Activated B cell treated with CpG ODN at 0.5 μM for 24 hours (primary cell): ENCODE data around the gene ASTN2. TPM values are rescaled to one million over a fixed set of nuclear protein-coding genes. Genes with fewer than 3 reads are reported as not detected.

Source experiments
- ATAC-seq: fragments of 200-7000 bp; cut with Tn5 transposase; one replicate; pipeline ENCODE4 v1.10.0; 2021; ENCODE audit warnings: low read depth, mild to moderate bottlenecking, moderate library complexity
- CTCF ChIA-PET: fragments of 350-600 bp; sonication (Branson Sonifier 250); formaldehyde crosslinking; loops from one replicate; lab custom pipeline; 2021; ENCODE audit warnings: antibody characterized with exemption; lab: Charles Lee
- POLR2A ChIA-PET: fragments of 350-600 bp; sonication (Branson Sonifier 250); formaldehyde crosslinking; loops from one replicate; lab custom pipeline; 2021; ENCODE audit warnings: antibody characterized with exemption; lab: Charles Lee
- DNase-seq: peaks from one replicate; pipeline ENCODE4 v3.0.0; 2022
- H3K27ac Mint-ChIP-seq: one replicate; pipeline ENCODE4 v1.8.0; 2020; ENCODE audit warnings: mixed read lengths
- H3K27me3 Mint-ChIP-seq: one replicate; pipeline ENCODE4 v1.8.0; 2021; ENCODE audit warnings: mixed read lengths
- H3K36me3 Mint-ChIP-seq: one replicate; pipeline ENCODE4 v1.8.0; 2021; ENCODE audit warnings: low read depth, mixed read lengths
- H3K4me1 Mint-ChIP-seq: one replicate; pipeline ENCODE4 v1.8.0; 2021; ENCODE audit warnings: mixed read lengths
- H3K4me3 Mint-ChIP-seq: one replicate; pipeline ENCODE4 v1.8.0; 2020; ENCODE audit warnings: mild to moderate bottlenecking, mixed read lengths
- H3K9me3 Mint-ChIP-seq: one replicate; pipeline ENCODE4 v1.8.0; 2020; ENCODE audit warnings: mixed read lengths
- intact Hi-C: fragments of 100-400 bp; cut with micrococcal nuclease; formaldehyde crosslinking; loops from one replicate; pipeline ENCODE4 v1.15.1; 2024
- total RNA-seq: library from RNA; stranded (reverse); gene quantifications from 2 replicates; pipeline ENCODE4 v1.2.3, GENCODE V29; 2022
- TF ChIP-seq, protein P1 (sequence below): fragments of 200-600 bp; IDR thresholded peaks from one replicate; pipeline ENCODE4 v1.8.0; 2022; ENCODE audit warnings: antibody characterized with exemption, mild to moderate bottlenecking

Gene ASTN2
- total RNA-seq, 1 donor from 2014 or later, result 2.3 TPM

DNA sequence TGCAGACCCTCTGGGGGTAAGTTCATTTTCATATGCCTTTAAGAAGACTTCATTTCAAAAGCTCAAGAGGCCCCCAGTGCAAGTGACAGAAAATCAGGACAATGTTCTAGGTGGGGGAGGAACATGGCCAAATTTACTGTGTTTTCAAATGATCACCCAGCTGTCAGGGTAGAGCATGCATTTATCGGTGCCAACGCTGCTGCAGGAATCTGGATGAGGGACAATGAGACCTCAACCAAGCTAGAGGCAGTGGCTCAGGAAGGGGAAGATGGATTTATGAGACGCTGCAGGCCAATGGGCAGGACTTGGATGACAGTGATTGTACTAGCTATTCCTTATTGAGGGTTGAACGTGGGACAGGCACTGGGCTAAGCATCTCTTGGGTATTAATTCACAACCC lies 278.4 kb downstream of the ASTN2 start:
- DNase-seq, result no peak
- Mint-ChIP-seq H3K27ac (no peak overlapping the region), H3K27me3 (no peaks in the 10 kb centered on the region), H3K4me3 (no peak overlapping the region), H3K4me1 (no peaks in the 10 kb centered on the region), H3K36me3 (no peaks in the 10 kb centered on the region), H3K9me3 (no peaks in the 10 kb centered on the region)
- ChIA-PET CTCF (no interaction called here), POLR2A (no interaction called here)
- intact Hi-C loops, result no loop called here
- TF ChIP-seq, protein P1, sequence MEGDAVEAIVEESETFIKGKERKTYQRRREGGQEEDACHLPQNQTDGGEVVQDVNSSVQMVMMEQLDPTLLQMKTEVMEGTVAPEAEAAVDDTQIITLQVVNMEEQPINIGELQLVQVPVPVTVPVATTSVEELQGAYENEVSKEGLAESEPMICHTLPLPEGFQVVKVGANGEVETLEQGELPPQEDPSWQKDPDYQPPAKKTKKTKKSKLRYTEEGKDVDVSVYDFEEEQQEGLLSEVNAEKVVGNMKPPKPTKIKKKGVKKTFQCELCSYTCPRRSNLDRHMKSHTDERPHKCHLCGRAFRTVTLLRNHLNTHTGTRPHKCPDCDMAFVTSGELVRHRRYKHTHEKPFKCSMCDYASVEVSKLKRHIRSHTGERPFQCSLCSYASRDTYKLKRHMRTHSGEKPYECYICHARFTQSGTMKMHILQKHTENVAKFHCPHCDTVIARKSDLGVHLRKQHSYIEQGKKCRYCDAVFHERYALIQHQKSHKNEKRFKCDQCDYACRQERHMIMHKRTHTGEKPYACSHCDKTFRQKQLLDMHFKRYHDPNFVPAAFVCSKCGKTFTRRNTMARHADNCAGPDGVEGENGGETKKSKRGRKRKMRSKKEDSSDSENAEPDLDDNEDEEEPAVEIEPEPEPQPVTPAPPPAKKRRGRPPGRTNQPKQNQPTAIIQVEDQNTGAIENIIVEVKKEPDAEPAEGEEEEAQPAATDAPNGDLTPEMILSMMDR, result no peak
- no peak for ATAC-seq

DNA sequence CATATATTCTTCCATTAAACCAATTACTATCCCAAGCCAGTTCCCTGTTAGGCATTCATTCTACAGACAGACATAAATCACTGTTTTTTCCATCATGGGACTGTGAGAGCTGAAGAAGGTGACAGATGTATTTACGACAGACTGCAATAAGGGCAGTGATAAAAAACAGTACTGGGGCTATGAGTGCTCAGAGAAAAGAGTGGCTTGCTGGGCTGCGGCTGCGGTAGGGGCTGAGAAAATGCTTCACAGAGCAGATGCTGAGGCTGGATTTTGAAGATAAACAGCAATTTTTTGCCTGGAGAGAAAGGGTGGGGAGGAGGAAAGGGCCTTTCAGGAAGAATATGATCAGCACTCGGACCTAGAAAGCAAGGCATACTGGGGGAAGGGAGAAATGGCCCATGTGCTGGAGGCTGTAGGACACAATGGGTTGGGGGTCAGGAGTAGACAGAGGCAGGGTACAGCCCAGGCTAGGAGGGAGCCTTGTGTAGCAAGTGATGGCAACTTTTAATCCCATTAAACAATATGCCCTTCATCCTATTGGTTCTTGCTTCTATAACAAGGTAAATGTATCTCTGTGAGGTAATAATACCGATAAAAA lies 279.3 kb downstream of the ASTN2 start:
- Mint-ChIP-seq H3K4me3 (no peak overlapping the region), H3K4me1 (no peaks in the 10 kb centered on the region), H3K9me3 (no peaks in the 10 kb centered on the region), H3K27me3 (no peaks in the 10 kb centered on the region), H3K36me3 (no peaks in the 10 kb centered on the region), H3K27ac (no peak overlapping the region)
- TF ChIP-seq, protein P1, result no peak
- no peak for ATAC-seq
- POLR2A ChIA-PET, result no interaction called here
- DNase-seq, result no peak
- intact Hi-C loops, result no loop called here
- CTCF ChIA-PET, result no interaction called here

DNA sequence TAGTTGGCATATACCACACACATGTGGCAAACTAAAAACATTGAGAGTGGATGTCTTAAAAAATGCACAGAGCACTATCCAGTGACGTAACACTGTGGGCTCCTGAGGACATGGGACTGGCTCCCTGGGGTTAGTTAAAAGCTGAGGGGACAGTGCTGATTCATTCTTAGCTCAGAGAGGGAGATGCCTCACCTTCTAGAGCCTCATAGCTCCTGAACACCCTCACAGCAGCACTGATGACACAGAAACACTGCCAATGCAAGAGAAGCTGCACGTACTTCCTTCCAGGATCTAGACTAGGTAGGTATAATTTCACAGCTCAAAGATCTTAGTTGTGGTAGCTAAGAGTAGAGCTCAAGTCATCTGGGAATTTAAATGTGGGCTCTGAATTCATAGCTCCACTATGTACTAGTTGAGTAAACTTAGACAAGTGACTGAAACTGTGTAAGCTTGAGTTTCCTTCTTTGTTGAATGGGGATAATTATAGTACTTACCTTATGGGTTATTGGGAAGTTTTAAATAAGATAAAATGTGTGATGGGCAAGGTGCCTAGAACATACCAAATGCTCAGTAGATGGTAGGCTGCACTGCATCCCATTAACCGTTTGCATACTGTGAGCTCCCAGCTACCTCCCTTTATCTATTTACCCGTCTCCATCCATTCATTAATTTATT lies 279.9 kb downstream of the ASTN2 start:
- Mint-ChIP-seq H3K27me3 (no peaks in the 10 kb centered on the region), H3K4me1 (no peaks in the 10 kb centered on the region), H3K36me3 (no peaks in the 10 kb centered on the region), H3K27ac (no peak overlapping the region), H3K9me3 (no peaks in the 10 kb centered on the region), H3K4me3 (no peak overlapping the region)
- POLR2A ChIA-PET, result no interaction called here
- intact Hi-C loops, result no loop called here
- TF ChIP-seq, protein P1, result no peak
- CTCF ChIA-PET, result no interaction called here
- no peak for DNase-seq
- ATAC-seq, result no peak

DNA sequence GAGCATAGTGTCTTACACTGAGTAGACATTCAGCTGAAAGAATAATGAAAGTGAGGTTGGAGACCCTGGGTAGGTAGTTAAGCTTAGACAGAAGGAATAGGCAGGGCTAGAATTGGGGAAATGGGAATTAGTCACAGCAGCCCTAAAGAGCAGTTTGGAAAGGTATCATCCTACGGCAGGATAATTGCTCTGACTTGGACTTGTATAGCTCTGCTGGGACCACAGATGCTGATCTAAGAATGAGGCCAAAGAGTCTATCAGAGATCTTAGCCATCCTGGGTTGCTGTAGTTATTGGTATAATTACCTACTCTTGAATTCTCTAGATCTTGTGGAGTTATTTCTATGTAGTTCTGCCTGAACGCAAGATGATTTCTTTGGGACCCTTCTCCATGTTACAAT lies 288.0 kb downstream of the ASTN2 start:
- H3K9me3 Mint-ChIP-seq, result peaks cover 2% of the 10 kb centered on the region
- H3K27me3 Mint-ChIP-seq, result no peaks in the 10 kb centered on the region
- ATAC-seq, result no peak
- H3K4me3 Mint-ChIP-seq, result no peak overlapping the region
- CTCF ChIA-PET, result no interaction called here
- POLR2A ChIA-PET, result no interaction called here
- TF ChIP-seq, protein P1, result no peak
- intact Hi-C loops, result no loop called here
- no peaks in the 10 kb centered on the region for H3K36me3 Mint-ChIP-seq
- DNase-seq, result no peak
- H3K27ac Mint-ChIP-seq, result no peak overlapping the region
- no peaks in the 10 kb centered on the region for H3K4me1 Mint-ChIP-seq

DNA sequence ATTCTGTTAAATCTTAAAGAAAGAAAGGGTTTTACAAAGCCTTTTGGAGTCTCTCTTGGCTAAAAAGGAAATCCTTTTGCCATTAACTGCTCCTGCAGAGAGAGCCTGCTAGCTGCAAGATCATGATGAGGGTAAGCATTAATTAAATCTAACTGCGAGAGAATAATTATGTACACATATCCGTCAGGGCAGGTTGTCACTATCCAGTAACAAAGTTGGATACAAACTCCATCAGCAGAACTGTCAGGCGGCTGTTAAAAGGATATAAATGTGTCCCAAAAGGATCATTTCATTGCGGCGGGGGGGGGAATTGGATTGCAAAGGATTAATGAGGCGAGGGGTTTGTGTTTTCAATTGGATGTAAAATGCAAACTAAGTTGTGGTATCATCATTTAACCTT lies 289.3 kb downstream of the ASTN2 start:
- TF ChIP-seq, protein P1, result no peak
- intact Hi-C loops, result no loop called here
- DNase-seq, result no peak
- Mint-ChIP-seq H3K4me3 (no peak overlapping the region), H3K27me3 (no peaks in the 10 kb centered on the region), H3K36me3 (no peaks in the 10 kb centered on the region), H3K27ac (no peak overlapping the region), H3K4me1 (no peaks in the 10 kb centered on the region), H3K9me3 (peaks cover 2% of the 10 kb centered on the region)
- ChIA-PET CTCF (no interaction called here), POLR2A (no interaction called here)
- ATAC-seq, result no peak
